Liver (tissue), 9 donors: ENCODE data around the gene RIMBP3C. TPM values are rescaled to one million over a fixed set of nuclear protein-coding genes. Genes with fewer than 3 reads are reported as not detected.

Experiments
- DNase-seq: peaks from one replicate; pipeline ENCODE4 v3.0.0-alpha.2; 2017; ENCODE audit warnings: low spot score
- H3K27ac ChIP-seq, 2 donors: one replicate each; pipeline ENCODE4 v1.7.0; 2013; ENCODE audit warnings: inconsistent platforms in 2 of 2, low read length in 2 of 2, control low read depth in 1 of 2, low read depth in 1 of 2, mild to moderate bottlenecking in 1 of 2
- H3K27me3 ChIP-seq, 4 donors: one replicate each; pipeline versions ENCODE4 v1.6.1 to v1.7.0; 2013; ENCODE audit warnings: low read length in 3 of 4, inconsistent platforms in 1 of 4, mild to moderate bottlenecking in 1 of 4, moderate library complexity in 1 of 4; ENCODE audit not compliant: control insufficient read depth in 4 of 4, insufficient read depth in 4 of 4
- H3K36me3 ChIP-seq, 4 donors: one replicate each; pipeline versions ENCODE4 v1.6.1 to v1.7.0; 2013; ENCODE audit warnings: low read length in 3 of 4, mild to moderate bottlenecking in 3 of 4, low read depth in 1 of 4, moderate library complexity in 1 of 4; ENCODE audit not compliant: control insufficient read depth in 4 of 4, insufficient read depth in 3 of 4
- H3K4me1 ChIP-seq, 4 donors: one replicate each; pipeline versions ENCODE4 v1.6.1 to v1.7.0; 2013; ENCODE audit warnings: low read length in 3 of 4, mild to moderate bottlenecking in 3 of 4, moderate library complexity in 1 of 4; ENCODE audit not compliant: control insufficient read depth in 4 of 4, insufficient read depth in 4 of 4
- H3K4me3 ChIP-seq, 3 donors: one replicate each; pipeline versions ENCODE4 v1.6.1 to v1.7.0; 2013; ENCODE audit warnings: low read length in 3 of 3, control low read depth in 1 of 3, low read depth in 1 of 3, mild to moderate bottlenecking in 1 of 3
- H3K9ac ChIP-seq, 2 donors: one replicate each; pipeline ENCODE4 v1.7.0; 2013; ENCODE audit warnings: low read length in 2 of 2, mild to moderate bottlenecking in 2 of 2, moderate library complexity in 2 of 2, control low read depth in 1 of 2, low read depth in 1 of 2
- H3K9me3 ChIP-seq, 4 donors: one replicate each; pipeline versions ENCODE4 v1.6.1 to v1.7.0; 2013; ENCODE audit warnings: low read length in 3 of 4; ENCODE audit not compliant: control insufficient read depth in 4 of 4
- CTCF ChIP-seq: fragments of 150-350 bp; IDR thresholded peaks from 2 replicates; pipeline ENCODE4 v1.5.1; 2017; ENCODE audit warnings: improper control_type of control experiment, low read depth, low read length; ENCODE audit not compliant: missing input control
- EGR1 ChIP-seq, 2 donors: IDR thresholded peaks; 2 replicates each; pipeline ENCODE4 v1.6.1; 2016 to 2018; ENCODE audit warnings: antibody characterized with exemption in 2 of 2, low read depth in 2 of 2
- FOXA1 ChIP-seq: IDR thresholded peaks from 2 replicates; pipeline ENCODE4 v1.6.1; 2016; ENCODE audit warnings: antibody characterized with exemption
- FOXA2 ChIP-seq: IDR thresholded peaks from 2 replicates; pipeline ENCODE4 v1.6.1; 2016; ENCODE audit warnings: antibody characterized with exemption
- GABPA ChIP-seq, 2 donors: IDR thresholded peaks in 1 of 2; conservative IDR thresholded peaks in 1 of 2; 2 replicates each; pipeline ENCODE4 v1.6.1; 2016; ENCODE audit warnings: antibody characterized with exemption in 2 of 2, mild to moderate bottlenecking in 1 of 2, moderate library complexity in 1 of 2
- HNF4A ChIP-seq, 2 donors: conservative IDR thresholded peaks; 2 replicates each; pipeline ENCODE4 v1.6.1; 2016; ENCODE audit warnings: antibody characterized with exemption in 2 of 2, mild to moderate bottlenecking in 2 of 2
- HNF4G ChIP-seq: IDR thresholded peaks from 2 replicates; pipeline ENCODE4 v1.6.1; 2016; ENCODE audit warnings: antibody characterized with exemption
- JUND ChIP-seq, 2 donors: IDR thresholded peaks; 2 replicates each; pipeline ENCODE4 v1.6.1; 2016; ENCODE audit warnings: antibody characterized with exemption in 2 of 2
- MAX ChIP-seq: IDR thresholded peaks from 2 replicates; pipeline ENCODE4 v1.6.1; 2016; ENCODE audit warnings: antibody characterized with exemption
- NR2F2 ChIP-seq: IDR thresholded peaks from 2 replicates; pipeline ENCODE4 v1.6.1; 2016; ENCODE audit warnings: antibody characterized with exemption
- RAD21 ChIP-seq, 2 donors: IDR thresholded peaks; 2 replicates each; pipeline ENCODE4 v1.6.1; 2016; ENCODE audit warnings: antibody characterized with exemption in 2 of 2, mild to moderate bottlenecking in 2 of 2
- RXRA ChIP-seq, 2 donors: IDR thresholded peaks; 2 replicates each; pipeline ENCODE4 v1.6.1; 2017 to 2018; ENCODE audit warnings: antibody characterized with exemption in 2 of 2, mild to moderate bottlenecking in 1 of 2
- SP1 ChIP-seq: IDR thresholded peaks from 2 replicates; pipeline ENCODE4 v1.6.1; 2018; ENCODE audit warnings: antibody characterized with exemption, mild to moderate bottlenecking
- TAF1 ChIP-seq: conservative IDR thresholded peaks from 2 replicates; pipeline ENCODE4 v1.6.1; 2016; ENCODE audit warnings: antibody characterized with exemption, mild to moderate bottlenecking
- YY1 ChIP-seq: IDR thresholded peaks from 2 replicates; pipeline ENCODE4 v1.6.1; 2016; ENCODE audit warnings: antibody characterized with exemption, mild to moderate bottlenecking
- WGBS: extraction: QIAGEN DNeasy Blood & Tissue Kit; methylation state at CpG from one replicate; pipeline ENCODE4 v1.1.7; 2013; 5-methylcytosine and 5-hydroxymethylcytosine counted together
- polyA plus RNA-seq, 2 donors: library from polyadenylated mRNA; stranded (reverse) in 1 of 2; unstranded in 1 of 2; fragments of 200-250 nt in 1 of 2; fragments of >200 nt in 1 of 2; fragmentation: Nextera tagmentation in 1 of 2; extraction: Ambion mirVana in 1 of 2; gene quantifications; one replicate each; pipeline versions ENCODE4 v1.2.1 to v1.2.3, GENCODE V29; 2013 to 2015
- total RNA-seq, 2 donors: library from RNA; depleted of rRNA; stranded (reverse); fragments of >200 nt; gene quantifications; one replicate each; pipeline ENCODE4 v1.2.3, GENCODE V29; 2014
- TF ChIP-seq, protein P1 (sequence below): IDR thresholded peaks from 2 replicates; pipeline ENCODE4 v1.6.1; 2016; ENCODE audit warnings: antibody characterized with exemption
- TF ChIP-seq, protein P2 (sequence below): IDR thresholded peaks from 2 replicates; pipeline ENCODE4 v1.6.1; 2016; ENCODE audit warnings: antibody characterized with exemption, mild to moderate bottlenecking
- TF ChIP-seq, protein P3 (sequence below): IDR thresholded peaks from 2 replicates; pipeline ENCODE4 v1.6.1; 2016; ENCODE audit warnings: antibody characterized with exemption
- donor health status: healthy.
- donor health status: healthy.
- donor health status: healthy.
- donor health status: healthy.
- donor health status: healthy.

Gene RIMBP3C
- total and polyA plus RNA-seq, 4 donors = 0.05 to 0.08 (median 0.05) TPM; not detected in 1

DNA sequence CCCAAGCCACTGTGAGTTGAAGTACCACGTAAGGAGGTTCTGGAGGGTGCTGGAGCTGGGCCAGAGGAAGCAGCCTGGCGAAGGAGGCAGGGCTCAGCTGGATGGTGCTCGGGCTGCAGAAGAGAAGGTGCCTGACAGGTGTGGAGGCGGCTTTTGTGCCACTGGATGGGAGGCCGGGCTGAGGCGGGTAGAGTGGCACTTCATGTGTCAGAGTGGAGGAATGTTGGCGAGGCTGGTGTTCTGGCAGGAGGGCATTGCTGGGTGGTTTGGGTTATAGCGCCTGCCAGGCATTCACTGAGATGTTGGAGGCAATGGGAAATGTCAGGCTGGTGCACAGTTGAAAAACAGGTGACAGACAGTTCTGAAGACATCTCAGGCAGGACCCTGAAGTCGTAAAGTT, 40.4 kb upstream of the RIMBP3C start:
- Histone ChIP-seq H3K4me3 (no peak overlapping the region), H3K27me3 (no peaks in the 10 kb centered on the region), H3K36me3 (peaks cover 1 to 30% (median 22%) of the 10 kb centered on the region in 4 donors), H3K9ac (no peak overlapping the region), H3K9me3 (no peaks in the 10 kb centered on the region), H3K27ac (no peak overlapping the region), H3K4me1 (peaks cover 0 to 7% (median 1%) of the 10 kb centered on the region in 4 donors)
- TF ChIP-seq EGR1 (IDR thresholded peaks at IDR 0.05; ENCODE audit: low read depth in 2 of 2) (no peak), FOXA2 (no peak), GABPA (IDR thresholded peaks at IDR 0.05 in 1 of 2, conservative IDR thresholded peaks at IDR 0.05 in 1 of 2) (no peak), SP1 (no peak), HNF4A (conservative IDR thresholded peaks at IDR 0.05) (no peak), RXRA (IDR thresholded peaks at IDR 0.05) (no peak), RAD21 (IDR thresholded peaks at IDR 0.05) (no peak), MAX (no peak), FOXA1 (no peak), JUND (IDR thresholded peaks at IDR 0.05) (no peak), NR2F2 (no peak), YY1 (no peak), TAF1 (no peak), CTCF (no peak), HNF4G (no peak)
- TF ChIP-seq, protein P1, sequence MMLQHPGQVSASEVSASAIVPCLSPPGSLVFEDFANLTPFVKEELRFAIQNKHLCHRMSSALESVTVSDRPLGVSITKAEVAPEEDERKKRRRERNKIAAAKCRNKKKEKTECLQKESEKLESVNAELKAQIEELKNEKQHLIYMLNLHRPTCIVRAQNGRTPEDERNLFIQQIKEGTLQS = no peak
- TF ChIP-seq, protein P2, sequence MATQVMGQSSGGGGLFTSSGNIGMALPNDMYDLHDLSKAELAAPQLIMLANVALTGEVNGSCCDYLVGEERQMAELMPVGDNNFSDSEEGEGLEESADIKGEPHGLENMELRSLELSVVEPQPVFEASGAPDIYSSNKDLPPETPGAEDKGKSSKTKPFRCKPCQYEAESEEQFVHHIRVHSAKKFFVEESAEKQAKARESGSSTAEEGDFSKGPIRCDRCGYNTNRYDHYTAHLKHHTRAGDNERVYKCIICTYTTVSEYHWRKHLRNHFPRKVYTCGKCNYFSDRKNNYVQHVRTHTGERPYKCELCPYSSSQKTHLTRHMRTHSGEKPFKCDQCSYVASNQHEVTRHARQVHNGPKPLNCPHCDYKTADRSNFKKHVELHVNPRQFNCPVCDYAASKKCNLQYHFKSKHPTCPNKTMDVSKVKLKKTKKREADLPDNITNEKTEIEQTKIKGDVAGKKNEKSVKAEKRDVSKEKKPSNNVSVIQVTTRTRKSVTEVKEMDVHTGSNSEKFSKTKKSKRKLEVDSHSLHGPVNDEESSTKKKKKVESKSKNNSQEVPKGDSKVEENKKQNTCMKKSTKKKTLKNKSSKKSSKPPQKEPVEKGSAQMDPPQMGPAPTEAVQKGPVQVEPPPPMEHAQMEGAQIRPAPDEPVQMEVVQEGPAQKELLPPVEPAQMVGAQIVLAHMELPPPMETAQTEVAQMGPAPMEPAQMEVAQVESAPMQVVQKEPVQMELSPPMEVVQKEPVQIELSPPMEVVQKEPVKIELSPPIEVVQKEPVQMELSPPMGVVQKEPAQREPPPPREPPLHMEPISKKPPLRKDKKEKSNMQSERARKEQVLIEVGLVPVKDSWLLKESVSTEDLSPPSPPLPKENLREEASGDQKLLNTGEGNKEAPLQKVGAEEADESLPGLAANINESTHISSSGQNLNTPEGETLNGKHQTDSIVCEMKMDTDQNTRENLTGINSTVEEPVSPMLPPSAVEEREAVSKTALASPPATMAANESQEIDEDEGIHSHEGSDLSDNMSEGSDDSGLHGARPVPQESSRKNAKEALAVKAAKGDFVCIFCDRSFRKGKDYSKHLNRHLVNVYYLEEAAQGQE = no peak
- TF ChIP-seq, protein P3, sequence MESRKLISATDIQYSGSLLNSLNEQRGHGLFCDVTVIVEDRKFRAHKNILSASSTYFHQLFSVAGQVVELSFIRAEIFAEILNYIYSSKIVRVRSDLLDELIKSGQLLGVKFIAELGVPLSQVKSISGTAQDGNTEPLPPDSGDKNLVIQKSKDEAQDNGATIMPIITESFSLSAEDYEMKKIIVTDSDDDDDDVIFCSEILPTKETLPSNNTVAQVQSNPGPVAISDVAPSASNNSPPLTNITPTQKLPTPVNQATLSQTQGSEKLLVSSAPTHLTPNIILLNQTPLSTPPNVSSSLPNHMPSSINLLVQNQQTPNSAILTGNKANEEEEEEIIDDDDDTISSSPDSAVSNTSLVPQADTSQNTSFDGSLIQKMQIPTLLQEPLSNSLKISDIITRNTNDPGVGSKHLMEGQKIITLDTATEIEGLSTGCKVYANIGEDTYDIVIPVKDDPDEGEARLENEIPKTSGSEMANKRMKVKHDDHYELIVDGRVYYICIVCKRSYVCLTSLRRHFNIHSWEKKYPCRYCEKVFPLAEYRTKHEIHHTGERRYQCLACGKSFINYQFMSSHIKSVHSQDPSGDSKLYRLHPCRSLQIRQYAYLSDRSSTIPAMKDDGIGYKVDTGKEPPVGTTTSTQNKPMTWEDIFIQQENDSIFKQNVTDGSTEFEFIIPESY = no peak
- 91% methylated on average over 9 of the region's 9 CpGs for WGBS
- no peak for DNase-seq
